Panc1 (cell line): Measurements from ENCODE around the gene FAM89A. TPM values are rescaled to one million over a fixed set of nuclear protein-coding genes. Genes with fewer than 3 reads are reported as not detected.

Experiments
- ATAC-seq: fragments of 200-7000 bp; cut with Tn5 transposase; 2 replicates; pipeline ENCODE4 v1.9.1; 2020; ENCODE audit warnings: mild to moderate bottlenecking, moderate library complexity
- BruUV-seq: library from RNA; stranded (reverse); fragments of 400-500 nt; replicated peaks from 2 replicates; lab custom pipeline; 2021; lab: Mats Ljungman, UMichigan
- CTCF ChIA-PET: fragments of 300-600 bp; sonication (Branson Sonifier 250); formaldehyde crosslinking; loops from one replicate; lab custom pipeline; 2022; ENCODE audit warnings: antibody characterized with exemption; lab: Charles Lee
- POLR2A ChIA-PET: fragments of 300-600 bp; sonication (Branson Sonifier 250); formaldehyde crosslinking; loops from one replicate; lab custom pipeline; 2022; ENCODE audit warnings: antibody characterized with exemption; lab: Charles Lee
- DNase-seq: peaks from one replicate; pipeline ENCODE4 v3.0.0-alpha.2; 2010; ENCODE audit warnings: low read depth, low spot score
- H3K27ac ChIP-seq: 2 replicates; pipeline ENCODE4 v1.5.1; 2011; ENCODE audit warnings: mild to moderate bottlenecking, low read length, inconsistent platforms
- H3K27me3 ChIP-seq: fragments of 200-500 bp; sonication (Bioruptor generic); 2 replicates; pipeline ENCODE4 v1.6.0; 2014; ENCODE audit warnings: low read length, inconsistent platforms; ENCODE audit not compliant: control insufficient read depth, insufficient read depth
- H3K36me3 ChIP-seq: fragments of 200-500 bp; sonication (Bioruptor generic); 2 replicates; pipeline ENCODE4 v1.5.1; 2014; ENCODE audit warnings: inconsistent platforms, mild to moderate bottlenecking, low read length, moderate library complexity; ENCODE audit not compliant: control insufficient read depth, insufficient read depth
- H3K4me1 ChIP-seq: 2 replicates; pipeline ENCODE4 v1.5.1; 2011; ENCODE audit warnings: inconsistent platforms, mild to moderate bottlenecking, low read length, moderate library complexity; ENCODE audit not compliant: control insufficient read depth, insufficient read depth
- H3K4me3 ChIP-seq, 2 experiments: 2 replicates each; pipeline ENCODE4 v1.5.1; 2011 to 2012; ENCODE audit warnings: low read depth in 2 of 2, low read length in 2 of 2, mild to moderate bottlenecking in 2 of 2, inconsistent platforms in 1 of 2, moderate library complexity in 1 of 2
- H3K9me3 ChIP-seq: fragments of 200-500 bp; sonication (Bioruptor generic); 2 replicates; pipeline ENCODE4 v1.5.1; 2014; ENCODE audit warnings: low read depth, mild to moderate bottlenecking, inconsistent platforms, low read length, moderate library complexity; ENCODE audit not compliant: control insufficient read depth, insufficient read depth
- CTCF ChIP-seq: fragments of 450-650 bp; IDR thresholded peaks from 2 replicates; pipeline ENCODE4 v1.5.1; 2017; ENCODE audit warnings: mild to moderate bottlenecking
- POLR2AphosphoS5 ChIP-seq: IDR thresholded peaks from 2 replicates; pipeline ENCODE4 v1.6.1; 2012; ENCODE audit warnings: mild to moderate bottlenecking, low read depth, low read length, moderate library complexity
- REST ChIP-seq, 2 experiments: IDR thresholded peaks; 2 replicates each; pipeline ENCODE4 v1.6.1; 2011 to 2012; ENCODE audit warnings: low read depth in 2 of 2, control low read depth in 1 of 2, low read length in 1 of 2, mild to moderate bottlenecking in 1 of 2, moderate library complexity in 1 of 2; ENCODE audit not compliant: insufficient read depth in 1 of 2
- SIN3A ChIP-seq: IDR thresholded peaks from 2 replicates; pipeline ENCODE4 v1.6.1; 2012; ENCODE audit warnings: low read depth, mild to moderate bottlenecking, low read length, moderate library complexity, borderline replicate concordance; ENCODE audit not compliant: insufficient read depth
- TCF7L2 ChIP-seq: IDR thresholded peaks from 2 replicates; pipeline ENCODE4 v1.6.1; 2011; ENCODE audit warnings: mild to moderate bottlenecking, low read depth, low read length, inconsistent platforms
- in situ Hi-C: cut with HindIII; loops from 2 replicates; pipeline ENCODE4 v1.10.0; 2016; ENCODE audit warnings: low sequenced_read_pairs, low pct_unique_long_range_greater_than_20kb
- intact Hi-C: fragments of 100-400 bp; cut with micrococcal nuclease; formaldehyde crosslinking; loops from one replicate; pipeline ENCODE4 v1.10.0; 2022; ENCODE audit not compliant: unreplicated experiment
- total RNA-seq: library from RNA; stranded (reverse); gene quantifications from one replicate; pipeline ENCODE4 v1.2.1, GENCODE V29; 2021; ENCODE audit not compliant: unreplicated experiment

The FAM89A gene
- total RNA-seq, 1 experiment from 2014 or later, result 2.2 TPM

- in situ Hi-C loops (no loop called here), intact Hi-C loops (no loop called here)
- Histone ChIP-seq H3K4me1 (no peaks in the 10 kb centered on the region), H3K27me3 (peaks cover 3% of the 10 kb centered on the region; the same call in 1 of the 2 replicates), H3K9me3 (no peaks in the 10 kb centered on the region), H3K27ac (no peak overlapping the region), H3K4me3 (no peak overlapping the region), H3K36me3 (no peaks in the 10 kb centered on the region)
- ATAC-seq (no peak), DNase-seq (no peak)
- POLR2A ChIA-PET, result no interaction called here
- no TSS peak for BruUV-seq
- TF ChIP-seq REST (IDR thresholded peaks at IDR 0.05; ENCODE audit: insufficient read depth in 1 of 2, low read depth in 2 of 2, low read length in 1 of 2), result no peak
- no peak for TF ChIP-seq CTCF
- TF ChIP-seq TCF7L2, result no peak
- no peak for TF ChIP-seq SIN3A
- no peak for TF ChIP-seq POLR2AphosphoS5
- CTCF ChIA-PET, result no interaction called here
Measured at GRCh38 chr1:231074046-231074445, 34.0 kb upstream of the FAM89A start.

- intact Hi-C loops, result no loop called here
- ChIA-PET CTCF (no interaction called here), POLR2A (no interaction called here)
- in situ Hi-C loops, result no loop called here
- no peaks in the 10 kb centered on the region for H3K4me1 ChIP-seq
- H3K4me3 ChIP-seq, result no peak overlapping the region
- peaks cover 3% of the 10 kb centered on the region; the same call in 1 of the 2 replicates for H3K27me3 ChIP-seq
- BruUV-seq, result no TSS peak
- no peak for DNase-seq
- TF ChIP-seq POLR2AphosphoS5, result no peak
- TF ChIP-seq CTCF, result no peak
- no peak for TF ChIP-seq TCF7L2
- TF ChIP-seq SIN3A, result no peak
- TF ChIP-seq REST (IDR thresholded peaks at IDR 0.05; ENCODE audit: insufficient read depth in 1 of 2, low read depth in 2 of 2, low read length in 1 of 2), result no peak
- no peak overlapping the region for H3K27ac ChIP-seq
- H3K36me3 ChIP-seq, result no peaks in the 10 kb centered on the region
- no peaks in the 10 kb centered on the region for H3K9me3 ChIP-seq
- ATAC-seq, result no peak
Measured at GRCh38 chr1:231073331-231073730, 33.3 kb upstream of the FAM89A start.
